ENCODE results near the gene LOXL1.

GRCh38 chr15:73930371-73930770 is 4.1 kb downstream of the LOXL1 start:
- TF ChIP-seq FOXA2 (IDR thresholded peaks at IDR 0.05) = no peak
- TF ChIP-seq, protein P1, sequence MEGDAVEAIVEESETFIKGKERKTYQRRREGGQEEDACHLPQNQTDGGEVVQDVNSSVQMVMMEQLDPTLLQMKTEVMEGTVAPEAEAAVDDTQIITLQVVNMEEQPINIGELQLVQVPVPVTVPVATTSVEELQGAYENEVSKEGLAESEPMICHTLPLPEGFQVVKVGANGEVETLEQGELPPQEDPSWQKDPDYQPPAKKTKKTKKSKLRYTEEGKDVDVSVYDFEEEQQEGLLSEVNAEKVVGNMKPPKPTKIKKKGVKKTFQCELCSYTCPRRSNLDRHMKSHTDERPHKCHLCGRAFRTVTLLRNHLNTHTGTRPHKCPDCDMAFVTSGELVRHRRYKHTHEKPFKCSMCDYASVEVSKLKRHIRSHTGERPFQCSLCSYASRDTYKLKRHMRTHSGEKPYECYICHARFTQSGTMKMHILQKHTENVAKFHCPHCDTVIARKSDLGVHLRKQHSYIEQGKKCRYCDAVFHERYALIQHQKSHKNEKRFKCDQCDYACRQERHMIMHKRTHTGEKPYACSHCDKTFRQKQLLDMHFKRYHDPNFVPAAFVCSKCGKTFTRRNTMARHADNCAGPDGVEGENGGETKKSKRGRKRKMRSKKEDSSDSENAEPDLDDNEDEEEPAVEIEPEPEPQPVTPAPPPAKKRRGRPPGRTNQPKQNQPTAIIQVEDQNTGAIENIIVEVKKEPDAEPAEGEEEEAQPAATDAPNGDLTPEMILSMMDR (IDR thresholded peaks at IDR 0.05; ENCODE audit: low read depth, low read length, missing input control) = no peak
- TF ChIP-seq GABPA (IDR thresholded peaks at IDR 0.05 in 1 of 2, conservative IDR thresholded peaks at IDR 0.05 in 1 of 2) = no peak
- TF ChIP-seq, protein P2, sequence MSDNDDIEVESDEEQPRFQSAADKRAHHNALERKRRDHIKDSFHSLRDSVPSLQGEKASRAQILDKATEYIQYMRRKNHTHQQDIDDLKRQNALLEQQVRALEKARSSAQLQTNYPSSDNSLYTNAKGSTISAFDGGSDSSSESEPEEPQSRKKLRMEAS (IDR thresholded peaks at IDR 0.05) = no peak
- no peak for TF ChIP-seq JUND (IDR thresholded peaks at IDR 0.05)
- TF ChIP-seq, protein P3, sequence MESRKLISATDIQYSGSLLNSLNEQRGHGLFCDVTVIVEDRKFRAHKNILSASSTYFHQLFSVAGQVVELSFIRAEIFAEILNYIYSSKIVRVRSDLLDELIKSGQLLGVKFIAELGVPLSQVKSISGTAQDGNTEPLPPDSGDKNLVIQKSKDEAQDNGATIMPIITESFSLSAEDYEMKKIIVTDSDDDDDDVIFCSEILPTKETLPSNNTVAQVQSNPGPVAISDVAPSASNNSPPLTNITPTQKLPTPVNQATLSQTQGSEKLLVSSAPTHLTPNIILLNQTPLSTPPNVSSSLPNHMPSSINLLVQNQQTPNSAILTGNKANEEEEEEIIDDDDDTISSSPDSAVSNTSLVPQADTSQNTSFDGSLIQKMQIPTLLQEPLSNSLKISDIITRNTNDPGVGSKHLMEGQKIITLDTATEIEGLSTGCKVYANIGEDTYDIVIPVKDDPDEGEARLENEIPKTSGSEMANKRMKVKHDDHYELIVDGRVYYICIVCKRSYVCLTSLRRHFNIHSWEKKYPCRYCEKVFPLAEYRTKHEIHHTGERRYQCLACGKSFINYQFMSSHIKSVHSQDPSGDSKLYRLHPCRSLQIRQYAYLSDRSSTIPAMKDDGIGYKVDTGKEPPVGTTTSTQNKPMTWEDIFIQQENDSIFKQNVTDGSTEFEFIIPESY (IDR thresholded peaks at IDR 0.05) = no peak
- TF ChIP-seq TAF1 (conservative IDR thresholded peaks at IDR 0.05) = no peak
- TF ChIP-seq RXRA (IDR thresholded peaks at IDR 0.05) = no peak
- no peak for TF ChIP-seq EGR1 (IDR thresholded peaks at IDR 0.05; ENCODE audit: low read depth in 2 of 2)

Measured in liver (tissue), 3 donors.